Renal cortex interstitium (tissue), 11 donors: Measurements from ENCODE around the gene EHF. TPM values are rescaled to one million over a fixed set of nuclear protein-coding genes. Genes with fewer than 3 reads are reported as not detected.

Source experiments
- DNase-seq, 11 donors: peaks; one replicate each; pipeline ENCODE4 v3.0.0-alpha.2; 2013; ENCODE audit warnings: low read depth in 9 of 11, low spot score in 4 of 11; ENCODE audit errors: extremely low read depth in 1 of 11
- polyA plus RNA-seq, 3 donors: library from polyadenylated mRNA; unstranded; fragments of 120-200 nt; gene quantifications; one replicate each; pipeline ENCODE4 v1.2.1, GENCODE V29; 2013; ENCODE audit not compliant: insufficient read length in 3 of 3

Gene EHF
- polyA plus RNA-seq, 3 donors, result 18.4 to 19.0 (median 18.9) TPM

GRCh38 chr11:34599406-34599945 is 21.4 kb upstream of the EHF start:
- no peak for DNase-seq

GRCh38 chr11:34600339-34601084 is 20.4 kb upstream of the EHF start:
- DNase-seq, result peak in 1 of 11 donors; percentile 37

GRCh38 chr11:34601085-34601444 is 19.8 kb upstream of the EHF start:
- DNase-seq, result peak in 5 of 11 donors; percentile 15 to 60 (median 48)

GRCh38 chr11:34601609-34602008 is 19.3 kb upstream of the EHF start:
- no peak for DNase-seq

- no peak for DNase-seq
Observed at GRCh38 chr11:34602245-34602644, 18.6 kb upstream of the EHF start.

GRCh38 chr11:34603129-34604001 is 17.5 kb upstream of the EHF start:
- DNase-seq, result no peak

GRCh38 chr11:34604145-34604544 is 16.7 kb upstream of the EHF start:
- DNase-seq, result no peak

GRCh38 chr11:34604911-34605310 is 16.0 kb upstream of the EHF start:
- no peak for DNase-seq

- DNase-seq, result no peak
Observed at GRCh38 chr11:34605481-34606325, 15.2 kb upstream of the EHF start.

- DNase-seq, result no peak
Observed at GRCh38 chr11:34606326-34607120, 14.4 kb upstream of the EHF start.

GRCh38 chr11:34609187-34609751 is 11.6 kb upstream of the EHF start:
- DNase-seq, result no peak

GRCh38 chr11:34609850-34610249 is 11.0 kb upstream of the EHF start:
- DNase-seq, result no peak

- DNase-seq, result no peak
Observed at GRCh38 chr11:34610324-34611041, 10.4 kb upstream of the EHF start.

- DNase-seq, result no peak
Observed at GRCh38 chr11:34613015-34613414, 7.9 kb upstream of the EHF start.

- DNase-seq, result no peak
Observed at GRCh38 chr11:34613552-34614056, 7.3 kb upstream of the EHF start.

GRCh38 chr11:34614344-34615104 is 6.4 kb upstream of the EHF start:
- DNase-seq, result no peak

- no peak for DNase-seq
Observed at GRCh38 chr11:34616086-34616485, 4.8 kb upstream of the EHF start.
